IPS DF 6.9 (cell line): ENCODE data around the gene PIANP.

ENCODE experiments used
- DNase-seq: peaks from one replicate; pipeline ENCODE4 v3.0.0-alpha.2; 2013; ENCODE audit warnings: low read depth, low spot score
- H3K27ac ChIP-seq: one replicate; pipeline ENCODE4 v1.5.1; 2013; ENCODE audit warnings: low read length, control low read depth
- H3K27me3 ChIP-seq: 2 replicates; pipeline ENCODE4 v1.6.1; 2013; ENCODE audit warnings: mild to moderate bottlenecking, low read length; ENCODE audit not compliant: control insufficient read depth, insufficient read depth
- H3K36me3 ChIP-seq: 2 replicates; pipeline ENCODE4 v1.6.1; 2013; ENCODE audit warnings: low read length; ENCODE audit not compliant: control insufficient read depth, insufficient read depth
- H3K4me1 ChIP-seq: 2 replicates; pipeline ENCODE4 v1.6.1; 2013; ENCODE audit warnings: low read length; ENCODE audit not compliant: control insufficient read depth, insufficient read depth
- H3K4me3 ChIP-seq: 2 replicates; pipeline ENCODE4 v1.5.1; 2013; ENCODE audit warnings: mild to moderate bottlenecking, low read length
- H3K9me3 ChIP-seq: 2 replicates; pipeline ENCODE4 v1.6.1; 2013; ENCODE audit warnings: low read length, inconsistent platforms; ENCODE audit not compliant: control insufficient read depth, insufficient read depth
- WGBS: extraction: QIAGEN DNeasy Blood & Tissue Kit; methylation state at CpG from one replicate; pipeline ENCODE4 v1.1.7; 2013; ENCODE audit warnings: mixed read lengths, missing lambda C conversion rate; ENCODE audit not compliant: insufficient read length, insufficient coverage; 5-methylcytosine and 5-hydroxymethylcytosine counted together

The PIANP gene

GRCh38 chr12:6647083-6647604, 53.5 kb downstream of the PIANP start, which contains the start of gene ACRBP:
Gene ACRBP, minus strand, starts transcription at chr12:6647432. Its CDS starts 66 bp downstream, at chr12:6647366.
- peak; percentile 45 for DNase-seq
- Histone ChIP-seq H3K4me1 (peaks cover 2% of the 10 kb centered on the region), H3K4me3 (peak within 1 kb of the TSS; percentile 63; the same call in 1 of the 2 replicates), H3K27me3 (no peaks in the 10 kb centered on the region), H3K36me3 (peaks cover 5% of the 10 kb centered on the region; the same call in 1 of the 2 replicates), H3K9me3 (no peaks in the 10 kb centered on the region), H3K27ac (no peak within 1 kb of the TSS)
- no CpG with 5 or more reads among the region's 38 CpGs for WGBS

GRCh38 chr12:6646276-6647082, 54.1 kb downstream of the PIANP start:
- no CpG with 5 or more reads among the region's 28 CpGs for WGBS
- peak overlapping the region; percentile 63; the same call in 1 of the 2 replicates for H3K4me3 ChIP-seq
- DNase-seq = no peak
- H3K4me1 ChIP-seq = peaks cover 2% of the 10 kb centered on the region
- H3K27ac ChIP-seq = no peak overlapping the region
- H3K27me3 ChIP-seq = no peaks in the 10 kb centered on the region
- H3K36me3 ChIP-seq = peaks cover 4% of the 10 kb centered on the region; the same call in 1 of the 2 replicates
- H3K9me3 ChIP-seq = no peaks in the 10 kb centered on the region

- Histone ChIP-seq H3K27ac (no peak overlapping the region), H3K36me3 (no peaks in the 10 kb centered on the region), H3K4me1 (peaks cover 2% of the 10 kb centered on the region; the same call in 1 of the 2 replicates), H3K4me3 (no peak overlapping the region), H3K27me3 (no peaks in the 10 kb centered on the region), H3K9me3 (no peaks in the 10 kb centered on the region)
- no peak for DNase-seq
- WGBS = no CpG with 5 or more reads among the region's 5 CpGs
Observed at GRCh38 chr12:6644903-6645302, 55.7 kb downstream of the PIANP start.

- Histone ChIP-seq H3K4me1 (peaks cover 2% of the 10 kb centered on the region; the same call in 1 of the 2 replicates), H3K4me3 (no peak overlapping the region), H3K36me3 (no peaks in the 10 kb centered on the region), H3K27me3 (no peaks in the 10 kb centered on the region), H3K27ac (no peak overlapping the region), H3K9me3 (no peaks in the 10 kb centered on the region)
- no CpG with 5 or more reads among the region's 6 CpGs for WGBS
- no peak for DNase-seq
Observed at GRCh38 chr12:6644257-6644596, 56.4 kb downstream of the PIANP start.
